Measurements from ENCODE around the gene ASB4. TPM values are rescaled to one million over a fixed set of nuclear protein-coding genes. Genes with fewer than 3 reads are reported as not detected.

Gene ASB4
- total and polyA plus RNA-seq, 8 donors, result 0.16 to 1.9 (median 0.53) TPM

DNA sequence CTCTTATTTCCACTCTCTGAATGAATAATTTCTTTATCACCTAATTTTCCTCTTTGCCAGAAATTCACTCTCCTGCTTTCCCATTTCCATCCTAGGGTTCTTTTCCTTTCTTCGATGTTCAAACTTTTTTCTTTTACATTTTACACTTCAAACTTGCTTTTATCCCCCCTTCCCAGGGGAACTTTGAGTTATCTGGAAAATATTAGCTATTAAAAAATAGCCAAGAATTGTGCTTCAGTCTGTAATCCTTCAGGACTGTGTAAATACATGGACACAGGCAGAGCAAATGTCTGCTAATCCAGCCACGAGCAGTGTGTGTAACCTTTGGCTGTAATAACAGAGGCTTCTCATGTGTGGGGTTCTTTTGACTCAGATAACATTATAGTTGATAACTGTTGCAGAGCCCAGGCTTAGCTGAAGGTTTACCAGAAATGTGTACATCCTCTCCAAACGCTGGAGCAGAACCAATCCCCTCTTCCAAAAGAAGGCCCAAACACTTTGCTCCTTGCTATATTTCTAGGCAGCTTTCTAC is 4.6 kb downstream of the ASB4 start:
- 51 to 60% methylated on average over 3 of the region's 3 CpGs for WGBS, 2 donors
- H3K9me3 ChIP-seq, result no peaks in the 10 kb centered on the region
- DNase-seq (no peak), FAIRE-seq (no peak), ATAC-seq (no peak)
- no peaks in the 10 kb centered on the region for H3K4me1 ChIP-seq
- TF ChIP-seq, protein P1, sequence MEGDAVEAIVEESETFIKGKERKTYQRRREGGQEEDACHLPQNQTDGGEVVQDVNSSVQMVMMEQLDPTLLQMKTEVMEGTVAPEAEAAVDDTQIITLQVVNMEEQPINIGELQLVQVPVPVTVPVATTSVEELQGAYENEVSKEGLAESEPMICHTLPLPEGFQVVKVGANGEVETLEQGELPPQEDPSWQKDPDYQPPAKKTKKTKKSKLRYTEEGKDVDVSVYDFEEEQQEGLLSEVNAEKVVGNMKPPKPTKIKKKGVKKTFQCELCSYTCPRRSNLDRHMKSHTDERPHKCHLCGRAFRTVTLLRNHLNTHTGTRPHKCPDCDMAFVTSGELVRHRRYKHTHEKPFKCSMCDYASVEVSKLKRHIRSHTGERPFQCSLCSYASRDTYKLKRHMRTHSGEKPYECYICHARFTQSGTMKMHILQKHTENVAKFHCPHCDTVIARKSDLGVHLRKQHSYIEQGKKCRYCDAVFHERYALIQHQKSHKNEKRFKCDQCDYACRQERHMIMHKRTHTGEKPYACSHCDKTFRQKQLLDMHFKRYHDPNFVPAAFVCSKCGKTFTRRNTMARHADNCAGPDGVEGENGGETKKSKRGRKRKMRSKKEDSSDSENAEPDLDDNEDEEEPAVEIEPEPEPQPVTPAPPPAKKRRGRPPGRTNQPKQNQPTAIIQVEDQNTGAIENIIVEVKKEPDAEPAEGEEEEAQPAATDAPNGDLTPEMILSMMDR (IDR thresholded peaks at IDR 0.05), result no peak
- no peaks in the 10 kb centered on the region for H3K36me3 ChIP-seq
- H3K27me3 ChIP-seq, result no peaks in the 10 kb centered on the region
- no peak overlapping the region for H3K27ac ChIP-seq
- intact Hi-C loops (cut with DNase I), result no loop called here
- no peak overlapping the region for H3K4me3 ChIP-seq

DNA sequence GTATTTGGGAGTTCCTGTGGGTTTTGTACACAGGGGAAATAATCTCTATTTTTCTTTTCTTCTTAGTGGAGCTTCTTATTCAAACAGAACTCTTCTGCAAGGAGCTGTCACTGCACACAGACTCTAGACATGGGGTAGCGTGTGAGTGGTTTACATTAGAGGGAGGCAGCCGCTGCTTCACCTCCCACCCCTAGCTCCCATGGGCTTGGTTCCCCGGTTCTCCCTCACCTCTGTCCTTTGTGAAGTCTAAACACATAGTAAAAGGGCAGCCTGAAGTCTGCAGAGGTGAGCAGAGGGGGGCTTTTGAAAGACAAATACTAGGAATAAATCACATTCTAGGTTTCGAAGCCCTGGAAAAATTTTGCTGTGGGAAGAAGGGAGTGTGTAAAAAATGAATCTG is 5.5 kb downstream of the ASB4 start:
- ATAC-seq, result no peak
- no peak overlapping the region for H3K4me3 ChIP-seq
- no peak overlapping the region for H3K27ac ChIP-seq
- no peak for DNase-seq
- 91 to 93% methylated on average over 4 of the region's 4 CpGs for WGBS, 2 donors
- H3K36me3 ChIP-seq, result no peaks in the 10 kb centered on the region
- TF ChIP-seq, protein P1 (IDR thresholded peaks at IDR 0.05), result no peak
- FAIRE-seq, result no peak
- no peaks in the 10 kb centered on the region for H3K9me3 ChIP-seq
- H3K27me3 ChIP-seq, result no peaks in the 10 kb centered on the region
- H3K4me1 ChIP-seq, result no peaks in the 10 kb centered on the region
- intact Hi-C loops (cut with DNase I), result no loop called here

DNA sequence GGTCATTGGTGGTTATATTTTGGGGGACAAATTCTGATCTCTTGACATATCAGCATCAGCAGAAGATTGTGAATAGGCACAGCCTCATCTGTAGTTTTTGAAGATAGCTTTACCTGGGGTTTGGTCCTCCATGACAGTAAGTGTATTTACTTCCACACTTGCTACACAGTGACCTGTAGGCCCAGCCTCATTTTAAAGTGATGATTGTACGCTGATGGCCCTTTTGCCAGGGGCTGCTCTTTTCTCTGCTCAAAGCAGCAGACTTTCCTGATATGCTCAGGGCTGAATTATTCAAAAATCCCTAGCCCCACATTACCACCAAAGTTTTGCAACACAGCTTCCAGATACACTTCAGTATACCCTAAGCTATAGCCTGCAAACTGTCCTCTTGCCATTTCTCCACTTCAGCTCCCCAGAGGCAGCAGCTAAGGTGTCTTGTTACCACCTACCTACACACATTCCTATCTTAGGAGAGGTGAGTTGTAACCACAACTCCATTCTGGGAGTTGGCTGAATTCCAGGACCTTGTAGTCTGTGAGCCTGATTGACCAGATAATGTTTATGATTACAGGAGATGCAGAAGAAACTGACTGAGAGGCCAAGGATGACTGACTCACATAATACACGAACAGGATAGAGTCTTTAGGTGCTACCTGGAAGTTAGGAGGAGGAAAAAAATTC is 6.0 kb downstream of the ASB4 start:
- FAIRE-seq (no peak), ATAC-seq (peak in 1 of 4 donors; percentile 30), DNase-seq (no peak)
- no peak overlapping the region for H3K27ac ChIP-seq
- no peaks in the 10 kb centered on the region for H3K9me3 ChIP-seq
- H3K27me3 ChIP-seq, result no peaks in the 10 kb centered on the region
- H3K4me3 ChIP-seq, result no peak overlapping the region
- intact Hi-C loops (cut with DNase I), result no loop called here
- WGBS, 2 donors, result 71 to 72% methylated on average over 2 of the region's 2 CpGs
- TF ChIP-seq, protein P1 (IDR thresholded peaks at IDR 0.05), result no peak
- no peaks in the 10 kb centered on the region for H3K4me1 ChIP-seq
- no peaks in the 10 kb centered on the region for H3K36me3 ChIP-seq

DNA sequence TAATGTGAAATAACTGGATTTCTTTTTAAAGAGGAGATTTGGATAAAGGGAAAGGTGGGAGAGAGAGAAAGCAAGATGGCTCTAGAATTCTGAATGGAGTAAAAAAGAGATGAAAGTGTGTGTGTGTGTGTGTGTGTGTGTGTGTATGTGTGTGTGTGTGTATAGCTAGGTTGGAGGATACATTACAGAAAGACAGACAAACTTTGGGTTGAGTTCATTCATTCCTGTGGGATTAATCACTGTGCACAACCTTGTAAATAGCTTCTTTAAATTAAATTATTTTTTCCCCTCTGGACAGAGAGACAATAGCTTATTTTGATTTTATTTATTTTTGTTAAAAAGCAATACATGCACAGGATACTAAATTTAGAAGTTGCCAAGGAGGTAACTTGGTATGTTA is 7.5 kb downstream of the ASB4 start:
- H3K27ac ChIP-seq, result no peak overlapping the region
- FAIRE-seq, result no peak
- no peak for ATAC-seq
- no peaks in the 10 kb centered on the region for H3K36me3 ChIP-seq
- no peak for DNase-seq
- no peak overlapping the region for H3K4me3 ChIP-seq
- no peaks in the 10 kb centered on the region for H3K4me1 ChIP-seq
- TF ChIP-seq, protein P1 (IDR thresholded peaks at IDR 0.05), result no peak
- intact Hi-C loops (cut with DNase I), result no loop called here
- no peaks in the 10 kb centered on the region for H3K27me3 ChIP-seq
- no peaks in the 10 kb centered on the region for H3K9me3 ChIP-seq

DNA sequence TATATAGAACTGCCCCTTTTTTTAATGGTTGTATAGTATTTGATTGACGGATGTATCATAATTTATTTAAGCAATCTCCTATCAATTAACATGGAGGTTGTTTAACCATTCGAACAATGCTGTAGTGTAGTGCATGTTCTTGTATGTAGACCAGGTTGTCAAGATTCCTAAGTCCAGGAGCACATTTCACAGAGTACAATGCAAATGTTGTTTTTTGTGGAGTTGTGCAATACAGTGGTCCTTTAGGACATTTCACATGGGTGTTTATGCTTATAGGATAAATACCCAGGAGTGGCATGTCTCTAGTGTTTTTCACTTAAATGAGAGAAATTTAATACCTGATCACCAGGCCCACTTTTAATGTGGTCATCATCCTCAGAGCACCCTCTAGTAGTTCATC is 8.1 kb downstream of the ASB4 start:
- 51 to 73% methylated on average over 2 of the region's 2 CpGs for WGBS, 2 donors
- H3K36me3 ChIP-seq, result no peaks in the 10 kb centered on the region
- DNase-seq, result no peak
- no peaks in the 10 kb centered on the region for H3K4me1 ChIP-seq
- TF ChIP-seq, protein P1 (IDR thresholded peaks at IDR 0.05), result no peak
- H3K4me3 ChIP-seq, result no peak overlapping the region
- no peak overlapping the region for H3K27ac ChIP-seq
- H3K27me3 ChIP-seq, result no peaks in the 10 kb centered on the region
- intact Hi-C loops (cut with DNase I), result no loop called here
- ATAC-seq, result no peak
- FAIRE-seq, result no peak
- no peaks in the 10 kb centered on the region for H3K9me3 ChIP-seq
